Measurements from ENCODE around the gene MEF2A. TPM values are rescaled to one million over a fixed set of nuclear protein-coding genes. Genes with fewer than 3 reads are reported as not detected.
A peak's percentile ranks its signal among the peaks of the same experiment; 100 is the strongest.

MEF2A gene
- total and polyA plus RNA-seq, 2 experiments from 2014 or later: 91.7 to 556 TPM

GRCh38 chr15:99752556-99752955, 186.8 kb downstream of the MEF2A start:
- H3K4me3 ChIP-seq: no peak overlapping the region
- no peak for DNase-seq (ENCODE audit: low read depth in 1 of 2, low spot score in 1 of 2)

GRCh38 chr15:99753066-99753465, 187.3 kb downstream of the MEF2A start:
- Histone ChIP-seq H3K4me3 (no peak overlapping the region), H3K36me3 (no peaks in the 10 kb centered on the region), H3K27ac (no peak overlapping the region), H3K4me1 (ENCODE audit: low read depth) (peaks cover 3% of the 10 kb centered on the region), H3K27me3 (no peaks in the 10 kb centered on the region), H3K9me3 (ENCODE audit: low read depth) (no peaks in the 10 kb centered on the region)
- DNase-seq (ENCODE audit: low read depth in 1 of 2, low spot score in 1 of 2): no peak
- TF ChIP-seq CTCF (IDR thresholded peaks at IDR 0.05; ENCODE audit: low read depth, low read length): no peak

More at GRCh38 chr15:99752556-99752955, 186.8 kb downstream of the MEF2A start:
- Histone ChIP-seq H3K4me1 (ENCODE audit: low read depth) (peaks cover 3% of the 10 kb centered on the region), H3K36me3 (no peaks in the 10 kb centered on the region), H3K27ac (no peak overlapping the region), H3K9me3 (ENCODE audit: low read depth) (no peaks in the 10 kb centered on the region), H3K27me3 (no peaks in the 10 kb centered on the region)
- TF ChIP-seq CTCF (IDR thresholded peaks at IDR 0.05; ENCODE audit: low read depth, low read length): no peak

- H3K4me3 ChIP-seq: no peak overlapping the region
- DNase-seq (ENCODE audit: low read depth in 1 of 2, low spot score in 1 of 2): peak; percentile 80 to 82
- peak; percentile 83 for TF ChIP-seq CTCF (IDR thresholded peaks at IDR 0.05; ENCODE audit: low read depth, low read length)
- no peak overlapping the region for H3K27ac ChIP-seq
- H3K36me3 ChIP-seq: no peaks in the 10 kb centered on the region
- no peaks in the 10 kb centered on the region for H3K27me3 ChIP-seq
- peaks cover 3% of the 10 kb centered on the region for H3K4me1 ChIP-seq (ENCODE audit: low read depth)
- no peaks in the 10 kb centered on the region for H3K9me3 ChIP-seq (ENCODE audit: low read depth)
Observed at GRCh38 chr15:99755692-99756409, 190.1 kb downstream of the MEF2A start.

- no peak for DNase-seq (ENCODE audit: low read depth in 1 of 2, low spot score in 1 of 2)
- Histone ChIP-seq H3K27ac (no peak overlapping the region), H3K4me3 (no peak overlapping the region), H3K27me3 (no peaks in the 10 kb centered on the region), H3K9me3 (ENCODE audit: low read depth) (no peaks in the 10 kb centered on the region), H3K36me3 (no peaks in the 10 kb centered on the region), H3K4me1 (ENCODE audit: low read depth) (no peaks in the 10 kb centered on the region)
- TF ChIP-seq CTCF (IDR thresholded peaks at IDR 0.05; ENCODE audit: low read depth, low read length): no peak
Observed at GRCh38 chr15:99762288-99762687, 196.5 kb downstream of the MEF2A start.

GRCh38 chr15:99763827-99764226, 198.0 kb downstream of the MEF2A start:
- Histone ChIP-seq H3K9me3 (ENCODE audit: low read depth) (no peaks in the 10 kb centered on the region), H3K27ac (no peak overlapping the region), H3K4me1 (ENCODE audit: low read depth) (no peaks in the 10 kb centered on the region), H3K4me3 (no peak overlapping the region), H3K27me3 (no peaks in the 10 kb centered on the region), H3K36me3 (no peaks in the 10 kb centered on the region)
- DNase-seq (ENCODE audit: low read depth in 1 of 2, low spot score in 1 of 2): no peak
- TF ChIP-seq CTCF (IDR thresholded peaks at IDR 0.05; ENCODE audit: low read depth, low read length): no peak

All from cardiac muscle cell (in vitro differentiated cells and primary cell).